OCI-LY7 (cell line): Measurements from ENCODE around the gene RNF222. TPM values are rescaled to one million over a fixed set of nuclear protein-coding genes. Genes with fewer than 3 reads are reported as not detected.
"Not testable (repeated sequence)": the region's sequence is repeated elsewhere in the genome, so short reads cannot be mapped to it uniquely, and the experiment has no call there.

Source experiments
- BruUV-seq: library from RNA; stranded (reverse); fragments of 400-500 nt; replicated peaks from 2 replicates; lab custom pipeline; 2021; lab: Mats Ljungman, UMichigan
- CTCF ChIA-PET: fragments of 300-600 bp; sonication (Branson Sonifier 250); formaldehyde crosslinking; loops from one replicate; lab custom pipeline; 2022; ENCODE audit warnings: antibody characterized with exemption; ENCODE audit not compliant: unreplicated experiment; lab: Charles Lee
- POLR2A ChIA-PET: fragments of 300-600 bp; sonication (Branson Sonifier 250); formaldehyde crosslinking; loops from one replicate; lab custom pipeline; 2022; ENCODE audit warnings: antibody characterized with exemption; lab: Charles Lee
- DNase-seq: peaks from one replicate; pipeline ENCODE4 v3.0.0-alpha.2; 2015; ENCODE audit warnings: low spot score
- H2AFZ ChIP-seq: fragments of 200-600 bp; sonication (generic), shearing (Covaris generic); 2 replicates; pipeline ENCODE4 v1.6.1; 2014; ENCODE audit warnings: mild to moderate bottlenecking, antibody characterized with exemption, low read length, moderate library complexity
- H3K27ac ChIP-seq: fragments of 200-600 bp; sonication (generic); 2 replicates; pipeline ENCODE4 v1.5.1; 2014; ENCODE audit warnings: mixed run types, low read depth, mild to moderate bottlenecking, moderate library complexity, low read length, inconsistent platforms; ENCODE audit not compliant: poor library complexity, severe bottlenecking
- H3K36me3 ChIP-seq: fragments of 200-600 bp; sonication (generic); 2 replicates; pipeline ENCODE4 v1.6.1; 2014; ENCODE audit warnings: mild to moderate bottlenecking, antibody characterized with exemption, low read length, moderate library complexity, mixed read lengths; ENCODE audit not compliant: insufficient read depth
- H3K4me1 ChIP-seq: fragments of 200-600 bp; sonication (generic); 2 replicates; pipeline ENCODE4 v1.5.1; 2014; ENCODE audit warnings: mild to moderate bottlenecking, low read length; ENCODE audit not compliant: insufficient read depth, poor library complexity, severe bottlenecking
- H3K4me2 ChIP-seq: fragments of 200-600 bp; sonication (generic); 2 replicates; pipeline ENCODE4 v1.6.1; 2014; ENCODE audit warnings: mild to moderate bottlenecking, low read length
- H3K4me3 ChIP-seq: fragments of 200-600 bp; sonication (generic); 2 replicates; pipeline ENCODE4 v1.5.1; 2014; ENCODE audit warnings: mild to moderate bottlenecking, low read depth, low read length; ENCODE audit not compliant: poor library complexity, severe bottlenecking
- H3K79me2 ChIP-seq: fragments of 200-600 bp; sonication (generic); 2 replicates; pipeline ENCODE4 v1.6.1; 2016; ENCODE audit warnings: low read depth, mild to moderate bottlenecking, low read length, moderate library complexity, mixed read lengths; ENCODE audit not compliant: insufficient read depth
- H3K9me2 ChIP-seq: fragments of 200-600 bp; sonication (generic); 2 replicates; pipeline ENCODE4 v1.6.1; 2016; ENCODE audit warnings: mild to moderate bottlenecking, low read length, mixed read lengths; ENCODE audit not compliant: insufficient read depth
- H3K9me3 ChIP-seq: fragments of 200-600 bp; sonication (generic); 2 replicates; pipeline ENCODE4 v1.6.1; 2014; ENCODE audit warnings: mild to moderate bottlenecking, mixed run types, low read length, mixed read lengths
- H4K20me1 ChIP-seq: fragments of 200-600 bp; sonication (generic); 2 replicates; pipeline ENCODE4 v1.6.1; 2014; ENCODE audit warnings: mild to moderate bottlenecking, antibody characterized with exemption, low read length, moderate library complexity, mixed read lengths; ENCODE audit not compliant: insufficient read depth
- CTCF ChIP-seq: fragments of 200-600 bp; sonication (generic); conservative IDR thresholded peaks from 2 replicates; pipeline ENCODE4 v1.5.1; 2014; ENCODE audit warnings: mild to moderate bottlenecking, antibody characterized with exemption, low read length, moderate library complexity, mixed read lengths
- EZH2phosphoT487 ChIP-seq: fragments of 200-600 bp; sonication (generic); IDR thresholded peaks from 2 replicates; pipeline ENCODE4 v1.6.1; 2018; ENCODE audit warnings: low read depth, borderline replicate concordance, mild to moderate bottlenecking, mixed run types, antibody characterized with exemption, low read length, moderate library complexity, mixed read lengths
- intact Hi-C: fragments of 100-400 bp; cut with micrococcal nuclease; formaldehyde crosslinking; loops from one replicate; pipeline ENCODE4 v1.10.0; 2022; ENCODE audit not compliant: unreplicated experiment
- total RNA-seq, 2 experiments: library from RNA; depleted of rRNA in 1 of 2; stranded (reverse); fragments of >200 nt in 1 of 2; shearing (Covaris generic) in 1 of 2; gene quantifications; 2 replicates each; pipeline ENCODE4 v1.2.3, GENCODE V29; 2014 to 2022

RNF222 gene
- total RNA-seq, 2 experiments from 2014 or later, result 0.06 to 0.15 TPM

GRCh38 chr17:8382052-8382879, 15.4 kb downstream of the RNF222 start:
- H3K27ac ChIP-seq, result peak overlapping the region; percentile 67
- peaks cover 27% of the 10 kb centered on the region for H4K20me1 ChIP-seq
- peak overlapping the region; percentile 78 for H3K4me3 ChIP-seq
- DNase-seq, result peak; percentile 36
- TSS peak; percentile 73 for BruUV-seq
- intact Hi-C loops, result loop anchor here (5.0 to 10.0 kb wide), 2 partner anchors 135 to 363 kb away; partner anchors contain the start of genes CCDC42, CTC1 and PFAS
- H3K9me3 ChIP-seq, result no peaks in the 10 kb centered on the region
- H3K36me3 ChIP-seq, result peaks cover 56% of the 10 kb centered on the region
- H3K79me2 ChIP-seq, result peaks cover 58% of the 10 kb centered on the region
- H2AFZ ChIP-seq, result no peak overlapping the region
- H3K4me1 ChIP-seq, result peaks cover 54% of the 10 kb centered on the region
- TF ChIP-seq EZH2phosphoT487 (no peak), CTCF (no peak)
- peak overlapping the region; percentile 95 for H3K4me2 ChIP-seq
- CTCF ChIA-PET, result interaction anchor here (0.5 kb wide), 1 partner anchor 136 kb away, joined by 4 read pairs; no protein-coding TSS in a partner anchor
- H3K9me2 ChIP-seq, result no peaks in the 10 kb centered on the region
- POLR2A ChIA-PET, result interaction anchor here (0.6 to 1.6 kb wide), 4 partner anchors 10 to 190 kb away, joined by 3 to 6 read pairs (median 4); no protein-coding TSS in a partner anchor

DNA sequence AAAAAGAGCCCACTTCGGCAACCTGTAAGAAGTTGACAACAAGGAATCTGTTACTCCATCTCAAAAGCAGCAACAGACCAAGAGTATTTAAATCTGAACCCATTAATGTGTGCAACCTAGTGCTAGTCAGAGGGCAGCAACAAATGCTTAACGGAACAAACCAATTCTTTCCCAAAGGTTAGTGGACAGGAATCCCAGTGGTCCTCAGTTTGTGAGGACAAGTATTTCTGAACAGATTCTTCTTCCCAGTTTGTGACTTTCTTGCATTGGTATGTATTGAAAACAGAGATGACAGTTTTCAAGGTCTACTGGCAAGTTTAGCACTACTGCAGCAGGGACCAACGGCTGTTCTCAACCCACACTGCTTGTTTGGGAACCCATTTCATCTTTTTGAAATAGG, 17.6 kb downstream of the RNF222 start:
- Histone ChIP-seq H3K4me2 (peak overlapping the region; percentile 95), H3K9me2 (no peaks in the 10 kb centered on the region), H3K79me2 (peaks cover 58% of the 10 kb centered on the region), H3K4me1 (peaks cover 68% of the 10 kb centered on the region), H3K36me3 (peaks cover 77% of the 10 kb centered on the region), H2AFZ (no peak overlapping the region), H3K9me3 (no peaks in the 10 kb centered on the region), H3K27ac (peak overlapping the region; percentile 67), H4K20me1 (peaks cover 27% of the 10 kb centered on the region), H3K4me3 (peak overlapping the region; percentile 78)
- intact Hi-C loops, result loop anchor here (5.0 to 10.0 kb wide), 2 partner anchors 133 to 365 kb away; partner anchors contain the start of genes CCDC42, CTC1 and PFAS
- BruUV-seq, result no TSS peak
- ChIA-PET POLR2A (no interaction called here), CTCF (no interaction called here)
- no peak for DNase-seq
- TF ChIP-seq CTCF (no peak), EZH2phosphoT487 (no peak)

GRCh38 chr17:8378117-8378516, 19.5 kb downstream of the RNF222 start:
- H3K4me3 ChIP-seq, H3K9me3 ChIP-seq, DNase-seq, POLR2A ChIA-PET, CTCF ChIA-PET, H3K27ac ChIP-seq, H2AFZ ChIP-seq, BruUV-seq, H3K9me2 ChIP-seq: not testable (repeated sequence)
- intact Hi-C loops, result loop anchor here (5.0 kb wide), 1 partner anchor 691 kb away; the partner anchor contains the start of genes TP53 and WRAP53
- Histone ChIP-seq H3K79me2 (peaks cover 49% of the 10 kb centered on the region), H3K4me2 (peak overlapping the region; percentile 95), H3K36me3 (peaks cover 79% of the 10 kb centered on the region), H3K4me1 (peaks cover 59% of the 10 kb centered on the region), H4K20me1 (peaks cover 27% of the 10 kb centered on the region)
